ENCODE measurements around the gene TENM4.

DNA sequence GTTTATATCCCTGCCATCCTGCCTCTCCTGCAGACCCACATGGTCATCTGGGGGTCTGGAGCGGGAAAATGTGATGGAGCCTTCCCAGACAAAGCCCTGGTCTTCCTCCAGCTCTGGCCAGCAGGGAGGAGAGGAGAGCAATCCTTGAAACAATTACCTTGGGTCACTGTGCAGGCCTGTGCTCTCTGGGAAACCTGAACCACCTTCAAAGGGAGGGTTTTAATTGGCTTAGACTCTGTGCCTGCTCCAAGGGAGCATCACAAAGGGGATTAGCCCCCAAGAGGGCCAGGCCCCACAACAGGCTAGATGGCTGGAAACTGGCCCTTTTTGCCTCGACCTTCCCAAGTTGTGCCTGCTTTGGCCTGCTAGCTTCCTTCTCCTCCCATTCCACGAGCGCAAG lies 351.9 kb downstream of the TENM4 start:
- TF ChIP-seq GABPA (IDR thresholded peaks at IDR 0.05; ENCODE audit: low read depth) (no peak), CTCF (IDR thresholded peaks at IDR 0.05) (no peak)

Measured in SK-N-SH (cell line).